Measurements from ENCODE around the gene ALAD.

GRCh38 chr9:113350937-113351336 lies 50.1 kb downstream of the ALAD start:
- TF ChIP-seq CTCF (IDR thresholded peaks at IDR 0.05 in 4 of 5, conservative IDR thresholded peaks at IDR 0.05 in 1 of 5): no peak
- TF ChIP-seq POLR2A (IDR thresholded peaks at IDR 0.05): no peak

Measured in gastrocnemius medialis (tissue), 4 donors.